HG02981 (cell line): ENCODE data around the gene KRT27.
"Not testable (repeated sequence)": the region's sequence is repeated elsewhere in the genome, so short reads cannot be mapped to it uniquely, and the experiment has no call there.

Experiments
- ATAC-seq: cut with Tn5 transposase; IDR thresholded peaks from one replicate; pipeline ENCODE4 v1.9.1; 2021; ENCODE audit warnings: mild to moderate bottlenecking, moderate library complexity; ENCODE audit not compliant: unreplicated experiment

KRT27 gene

GRCh38 chr17:40760105-40761016 is 22.0 kb downstream of the KRT27 start:
- no peak for ATAC-seq

GRCh38 chr17:40755231-40755630 is 27.1 kb downstream of the KRT27 start, which contains the start of gene KRT25:
TSS of gene KRT25 (minus strand) at chr17:40755331. CDS start at chr17:40755271, 60 bp downstream.
- ATAC-seq: no peak

GRCh38 chr17:40753804-40754203 is 28.5 kb downstream of the KRT27 start:
- no peak for ATAC-seq

GRCh38 chr17:40751065-40751464 is 31.3 kb downstream of the KRT27 start:
- ATAC-seq: no peak

GRCh38 chr17:40750391-40750790 is 32.0 kb downstream of the KRT27 start:
- no peak for ATAC-seq

GRCh38 chr17:40748666-40749065 is 33.7 kb downstream of the KRT27 start:
- not testable (repeated sequence) for ATAC-seq

- no peak for ATAC-seq
These were observed 43.8 kb downstream of the KRT27 start for GRCh38 chr17:40738553-40738952.

GRCh38 chr17:40735016-40735415 is 47.3 kb downstream of the KRT27 start:
- no peak for ATAC-seq

GRCh38 chr17:40734018-40734417 is 48.3 kb downstream of the KRT27 start:
- no peak for ATAC-seq

GRCh38 chr17:40730970-40731369 is 51.4 kb downstream of the KRT27 start:
- ATAC-seq: no peak

GRCh38 chr17:40727447-40728231 is 54.7 kb downstream of the KRT27 start:
- ATAC-seq: no peak

GRCh38 chr17:40726919-40727318 is 55.4 kb downstream of the KRT27 start:
- ATAC-seq: no peak
